Testis (tissue), 3 donors: ENCODE measurements around the gene SOS2. TPM values are rescaled to one million over a fixed set of nuclear protein-coding genes. Genes with fewer than 3 reads are reported as not detected.

ENCODE experiments used
- DNase-seq: peaks from one replicate; pipeline ENCODE4 v3.0.0-alpha.2; 2019
- H3K27ac ChIP-seq, 2 donors: fragments of 200-600 bp; sonication (generic); one replicate each; pipeline ENCODE4 v1.5.1; 2019
- H3K27me3 ChIP-seq: fragments of 200-600 bp; sonication (generic); one replicate; pipeline ENCODE4 v1.5.1; 2019
- H3K36me3 ChIP-seq: fragments of 200-600 bp; sonication (generic); one replicate; pipeline ENCODE4 v1.5.1; 2017; ENCODE audit warnings: low read depth; ENCODE audit errors: missing control alignments
- H3K4me1 ChIP-seq: fragments of 200-600 bp; sonication (generic); one replicate; pipeline ENCODE4 v1.5.1; 2019
- H3K4me3 ChIP-seq, 2 donors: fragments of 200-600 bp; sonication (generic); one replicate each; pipeline ENCODE4 v1.5.1; 2017 to 2019
- H3K9me3 ChIP-seq: fragments of 200-600 bp; sonication (generic); one replicate; pipeline ENCODE4 v1.5.1; 2017
- CTCF ChIP-seq, 3 experiments: fragments of 450-650 bp in 2 of 3; fragments of 200-600 bp in 1 of 3; sonication (generic) in 1 of 3; IDR thresholded peaks; one replicate each; pipeline ENCODE4 v1.5.1; 2016 to 2019; ENCODE audit warnings: antibody characterized with exemption in 3 of 3, mild to moderate bottlenecking in 2 of 3, moderate library complexity in 1 of 3
- POLR2A ChIP-seq: fragments of 450-650 bp; IDR thresholded peaks from one replicate; pipeline ENCODE4 v1.6.1; 2017; ENCODE audit warnings: antibody characterized with exemption, mild to moderate bottlenecking, moderate library complexity
- WGBS, 2 donors: methylation state at CpG; one replicate each; pipeline ENCODE4 v1.1.5; 2018; 5-methylcytosine and 5-hydroxymethylcytosine counted together
- intact Hi-C: fragments of 100-400 bp; cut with DNase I; formaldehyde crosslinking; loops from one replicate; pipeline ENCODE4 v1.15.1; 2023; ENCODE audit warnings: low total_unique reads
- polyA plus RNA-seq: library from polyadenylated mRNA; stranded (reverse); fragments of 350-450 nt; fragmentation: Illumina TruSeq; extraction: RNeasy Lipid Tissue Mini Kit (QIAGEN cat#74804); gene quantifications from one replicate; pipeline ENCODE4 v1.2.3, GENCODE V29; 2014; ENCODE audit warnings: low read depth, low replicate concordance; ENCODE audit not compliant: insufficient read depth
- total RNA-seq, 2 donors: library from RNA; depleted of rRNA; stranded (reverse); fragments of >200 nt; gene quantifications; one replicate each; pipeline ENCODE4 v1.2.3, GENCODE V29; 2016

Gene SOS2
- total and polyA plus RNA-seq, 3 donors from 2014 or later: 48.6 to 59.7 (median 56.6) TPM

GRCh38 chr14:50121486-50121885 is 109.9 kb downstream of the SOS2 start:
- 71 to 86% methylated on average over 5 of the region's 5 CpGs for WGBS, 2 donors
- H3K9me3 ChIP-seq: no peaks in the 10 kb centered on the region
- TF ChIP-seq CTCF (IDR thresholded peaks at IDR 0.05): no peak
- TF ChIP-seq POLR2A: no peak
- DNase-seq: no peak
- peaks cover 5% of the 10 kb centered on the region for H3K4me1 ChIP-seq
- H3K36me3 ChIP-seq: no peaks in the 10 kb centered on the region
- H3K4me3 ChIP-seq: no peak overlapping the region
- intact Hi-C loops: no loop called here
- no peaks in the 10 kb centered on the region for H3K27me3 ChIP-seq
- H3K27ac ChIP-seq: no peak overlapping the region

- TF ChIP-seq POLR2A (no peak), CTCF (IDR thresholded peaks at IDR 0.05) (no peak)
- DNase-seq: no peak
- Histone ChIP-seq H3K4me3 (no peak overlapping the region), H3K27ac (peak overlapping the region in 1 of 2 donors; percentile 90), H3K27me3 (no peaks in the 10 kb centered on the region), H3K9me3 (no peaks in the 10 kb centered on the region), H3K4me1 (peaks cover 5% of the 10 kb centered on the region), H3K36me3 (no peaks in the 10 kb centered on the region)
- WGBS, 2 donors: 77 to 83% methylated on average over 2 of the region's 2 CpGs
- intact Hi-C loops: no loop called here
These were observed 113.9 kb downstream of the SOS2 start for GRCh38 chr14:50117456-50117855.

- no peak for TF ChIP-seq POLR2A
- 14 to 24% methylated on average over 2 of the region's 2 CpGs for WGBS, 2 donors
- peaks cover 5% of the 10 kb centered on the region for H3K4me1 ChIP-seq
- intact Hi-C loops: no loop called here
- no peaks in the 10 kb centered on the region for H3K27me3 ChIP-seq
- peak overlapping the region; percentile 64 to 79 for H3K4me3 ChIP-seq
- H3K36me3 ChIP-seq: no peaks in the 10 kb centered on the region
- H3K27ac ChIP-seq: peak overlapping the region; percentile 82 to 90
- no peaks in the 10 kb centered on the region for H3K9me3 ChIP-seq
- DNase-seq: no peak
These were observed 114.4 kb downstream of the SOS2 start for GRCh38 chr14:50116966-50117365.

GRCh38 chr14:50116181-50116956 is 115.0 kb downstream of the SOS2 start, which contains the start of gene VCPKMT:
Gene VCPKMT, minus strand, starts transcription at chr14:50116572. Its CDS starts 20 bp downstream, at chr14:50116552.
- Histone ChIP-seq H3K27me3 (no peaks in the 10 kb centered on the region), H3K36me3 (no peaks in the 10 kb centered on the region), H3K4me3 (peak within 1 kb of the TSS; percentile 64 to 79), H3K27ac (peak within 1 kb of the TSS; percentile 82 to 90), H3K9me3 (no peaks in the 10 kb centered on the region), H3K4me1 (peaks cover 5% of the 10 kb centered on the region)
- DNase-seq: peak; percentile 96
- intact Hi-C loops: no loop called here
- TF ChIP-seq POLR2A: peak; percentile 71
- TF ChIP-seq CTCF (IDR thresholded peaks at IDR 0.05): peak in 1 of 3 experiments; percentile 8
- 0% methylated on average over 38 to 57 of the region's 63 CpGs for WGBS, 2 donors

- H3K9me3 ChIP-seq: no peaks in the 10 kb centered on the region
- H3K27ac ChIP-seq: no peak overlapping the region
- peaks cover 5% of the 10 kb centered on the region for H3K4me1 ChIP-seq
- no peaks in the 10 kb centered on the region for H3K36me3 ChIP-seq
- intact Hi-C loops: no loop called here
- 78 to 85% methylated on average over 3 of the region's 4 CpGs for WGBS, 2 donors
- DNase-seq: no peak
- no peak overlapping the region for H3K4me3 ChIP-seq
- H3K27me3 ChIP-seq: no peaks in the 10 kb centered on the region
- TF ChIP-seq POLR2A: no peak
- no peak for TF ChIP-seq CTCF (IDR thresholded peaks at IDR 0.05)
These were observed 117.9 kb downstream of the SOS2 start for GRCh38 chr14:50113381-50114035.
